Motor neuron (in vitro differentiated cells): ENCODE data around the gene MAFF. TPM values are rescaled to one million over a fixed set of nuclear protein-coding genes. Genes with fewer than 3 reads are reported as not detected.
A peak's percentile ranks its signal among the peaks of the same experiment; 100 is the strongest.

Experiments
- ATAC-seq, 8 experiments: fragments of 200-7000 bp; cut with Tn5 transposase; replicated peaks in 6 of 8; 2 replicates each; pipeline ENCODE4 v1.8.0; 2021; ENCODE audit warnings: mild to moderate bottlenecking in 8 of 8, moderate library complexity in 8 of 8
- H3K27ac ChIP-seq, 2 donors: fragments of 250-450 bp; sonication (Bioruptor Pico); 2 replicates each; pipeline ENCODE4 v1.9.0; 2021; ENCODE audit warnings: antibody characterized with exemption in 2 of 2, mild to moderate bottlenecking in 2 of 2, moderate library complexity in 1 of 2
- H3K4me1 ChIP-seq, 2 donors: fragments of 250-450 bp; sonication (Bioruptor Pico); replicated peaks in 1 of 2; 2 replicates each; pipeline ENCODE4 v1.6.1; 2021; ENCODE audit warnings: antibody characterized with exemption in 2 of 2, mild to moderate bottlenecking in 2 of 2, moderate library complexity in 1 of 2
- H3K4me3 ChIP-seq, 5 donors: fragments of 250-450 bp; sonication (Bioruptor Pico); 2 replicates each; pipeline ENCODE4 v1.9.0; 2021; ENCODE audit warnings: antibody characterized with exemption in 5 of 5, mild to moderate bottlenecking in 5 of 5, moderate library complexity in 4 of 5
- WGBS, 10 experiments: fragments of 450-650 bp; shearing (Covaris generic); methylation state at CpG; one replicate each; pipeline ENCODE4 v1.0.0; 2022; 5-methylcytosine and 5-hydroxymethylcytosine counted together
- in situ Hi-C, 9 experiments: fragments of 400-800 bp; cut with MboI; loops; one replicate each; pipeline ENCODE4 v1.15.0; 2021; ENCODE audit warnings: low sequenced_read_pairs in 9 of 9, low pct_unique_long_range_greater_than_20kb in 2 of 9; ENCODE audit not compliant: unreplicated experiment in 9 of 9
- total RNA-seq, 8 experiments: library from RNA; unstranded; fragments of 300-600 nt; gene quantifications; 2 replicates each; pipeline versions ENCODE4 v1.2.3 to v1.2.4, GENCODE V29; 2022

The MAFF gene
- total RNA-seq, 8 experiments from 2014 or later = 5.0 to 14.5 (median 5.9) TPM

DNA sequence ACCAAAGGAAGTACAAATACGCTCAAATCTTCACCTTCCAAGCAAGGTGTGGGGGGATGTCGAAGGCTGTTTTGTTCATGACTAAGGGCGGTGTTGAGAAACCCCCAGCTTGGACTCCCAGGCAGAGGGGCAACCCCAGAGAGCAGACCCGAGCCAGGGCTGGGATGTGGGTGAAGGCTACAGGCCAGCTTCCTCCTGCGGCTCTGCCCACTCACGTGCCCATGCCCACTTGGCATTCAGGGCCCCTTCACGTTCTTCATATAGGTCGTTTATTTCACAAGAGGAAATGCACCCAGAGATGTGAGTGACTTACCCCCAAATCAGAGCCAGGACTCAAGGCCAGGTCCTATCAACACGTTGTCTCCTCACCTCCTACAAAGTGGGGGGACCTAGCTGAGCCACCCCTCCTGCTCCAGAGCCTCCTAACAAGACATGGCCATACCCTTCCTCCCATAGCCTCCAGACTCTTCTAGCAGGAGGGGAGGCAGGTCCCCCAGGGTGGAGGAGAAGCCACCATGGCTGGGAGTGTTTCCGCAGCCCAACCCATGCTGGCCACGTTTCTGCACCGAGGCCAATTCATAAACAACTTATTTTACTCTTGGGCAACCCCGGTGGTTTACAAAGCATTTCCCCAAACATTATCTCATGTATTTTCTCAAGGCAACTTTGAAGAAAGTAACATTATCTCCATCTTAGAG is 49.0 kb downstream of the MAFF start:
- in situ Hi-C loops = no loop called here
- Histone ChIP-seq H3K27ac (no peak overlapping the region), H3K4me1 (no peaks in the 10 kb centered on the region), H3K4me3 (no peak overlapping the region)
- 67 to 100% (median 90%) methylated on average over 1 to 8 of the region's 13 CpGs; no CpG with 5 or more reads in 2 of the 10 experiments for WGBS, 10 experiments
- ATAC-seq = no peak

- Histone ChIP-seq H3K4me1 (no peaks in the 10 kb centered on the region), H3K27ac (no peak overlapping the region), H3K4me3 (no peak overlapping the region)
- in situ Hi-C loops = no loop called here
- 71 to 100% (median 94%) methylated on average over 1 to 5 of the region's 7 CpGs; no CpG with 5 or more reads in 4 of the 10 experiments for WGBS, 10 experiments
- no peak for ATAC-seq
Observed at GRCh38 chr22:38251341-38251692, 49.5 kb downstream of the MAFF start.

DNA sequence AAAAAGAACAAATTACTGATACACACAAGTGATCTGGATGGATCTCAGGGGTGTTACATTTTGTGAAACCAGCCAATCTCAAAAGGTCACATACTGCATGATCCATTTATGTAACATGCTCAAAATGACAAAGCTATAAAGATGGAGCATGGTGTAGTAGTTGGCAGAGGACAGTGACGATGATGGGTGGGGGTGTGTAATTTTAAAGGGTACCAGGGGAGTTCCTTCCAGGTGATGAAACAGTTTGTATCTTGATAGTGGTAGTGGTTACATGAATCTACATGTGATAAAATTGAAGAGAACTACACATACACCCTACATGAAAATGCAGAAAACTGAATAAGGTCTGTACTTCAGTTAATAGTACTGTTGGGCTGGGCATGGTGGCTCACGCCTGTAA is 53.9 kb downstream of the MAFF start:
- in situ Hi-C loops = no loop called here
- no peak overlapping the region for H3K4me3 ChIP-seq
- H3K27ac ChIP-seq = no peak overlapping the region
- 83 to 100% (median 100%) methylated on average over 1 to 2 of the region's 2 CpGs; no CpG with 5 or more reads in 6 of the 10 experiments for WGBS, 10 experiments
- no peak for ATAC-seq
- H3K4me1 ChIP-seq = peaks cover 7 to 22% of the 10 kb centered on the region in 2 donors

DNA sequence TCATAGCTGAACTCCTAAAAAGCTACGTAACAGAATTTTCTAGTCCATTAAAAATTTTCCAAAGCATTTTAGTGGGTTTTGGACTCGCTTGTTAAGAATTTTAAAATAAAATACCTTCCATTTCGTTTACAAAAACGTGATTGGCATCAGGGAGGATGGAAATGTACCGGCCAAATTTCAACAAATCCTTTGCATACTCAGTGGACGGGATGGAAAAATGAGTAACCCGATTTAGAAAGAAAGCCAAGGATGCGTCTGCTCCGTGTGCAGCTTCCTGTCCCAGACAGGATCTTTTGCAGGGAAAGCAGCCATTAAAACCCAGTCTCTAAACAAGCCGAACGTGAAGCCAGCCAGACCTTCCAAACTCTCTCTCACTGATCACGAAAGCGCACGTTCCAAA is 55.4 kb downstream of the MAFF start:
- Histone ChIP-seq H3K27ac (no peak overlapping the region), H3K4me1 (peaks cover 16 to 31% of the 10 kb centered on the region in 2 donors), H3K4me3 (no peak overlapping the region)
- ATAC-seq = peak in 2 of 8 experiments; percentile 23 to 43
- WGBS, 10 experiments = 5 to 100% (median 81%) methylated on average over 1 to 14 of the region's 14 CpGs
- in situ Hi-C loops = no loop called here

DNA sequence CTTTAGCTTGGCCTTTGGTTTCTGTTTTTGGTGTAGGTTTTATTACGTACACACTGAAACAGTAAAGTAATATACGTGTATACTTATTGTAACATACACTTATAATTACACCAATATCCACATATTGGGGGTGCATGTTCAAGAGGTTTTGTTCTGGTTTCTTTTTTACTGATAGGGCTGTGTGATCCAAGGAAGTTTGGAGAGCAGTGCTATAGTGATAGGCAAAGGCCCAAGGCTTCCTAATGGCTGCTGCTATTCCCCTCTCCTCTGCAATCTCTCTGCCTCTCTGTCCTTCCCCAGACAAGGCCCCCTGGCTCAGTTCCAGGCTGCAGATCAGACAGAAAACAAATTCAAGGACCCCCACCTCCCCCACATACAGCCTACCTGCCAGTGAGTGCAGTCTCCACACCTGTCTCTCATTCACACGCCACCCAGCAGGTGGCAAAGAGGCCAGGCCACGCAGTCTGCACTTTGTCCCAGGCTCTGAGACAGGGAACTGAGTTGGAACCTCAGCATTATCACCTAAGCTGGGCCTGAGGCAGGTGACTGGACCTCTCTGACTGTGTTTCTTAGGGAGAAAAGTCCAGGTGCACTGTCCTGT is 56.0 kb downstream of the MAFF start:
- Histone ChIP-seq H3K4me3 (no peak overlapping the region), H3K27ac (no peak overlapping the region), H3K4me1 (peaks cover 16 to 35% of the 10 kb centered on the region in 2 donors)
- WGBS, 10 experiments = 0 to 100% (median 86%) methylated on average over 1 to 4 of the region's 4 CpGs; no CpG with 5 or more reads in 2 of the 10 experiments
- in situ Hi-C loops = no loop called here
- ATAC-seq = peak in 1 of 8 experiments; percentile 23

DNA sequence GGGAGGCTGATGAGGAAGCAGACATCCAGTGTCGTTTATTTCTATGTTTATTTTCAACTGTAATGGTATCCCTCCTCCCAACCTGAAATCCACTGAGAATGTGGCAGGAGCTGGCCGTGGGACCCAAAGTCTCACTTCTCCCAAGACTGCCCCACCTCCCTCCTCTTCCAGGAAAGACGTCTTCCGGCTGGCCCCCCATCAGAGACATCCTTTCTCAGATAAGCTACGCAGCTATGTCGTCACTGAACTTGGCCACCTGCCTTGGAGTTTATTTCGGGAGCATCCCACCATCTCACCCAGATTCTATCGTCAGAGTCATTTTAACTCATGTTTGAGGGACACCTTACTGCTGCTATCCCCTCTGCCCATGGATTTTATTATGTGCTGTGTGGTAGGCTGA is 57.1 kb downstream of the MAFF start:
- ATAC-seq = no peak
- 50 to 100% (median 85%) methylated on average over 1 to 5 of the region's 8 CpGs; no CpG with 5 or more reads in 2 of the 10 experiments for WGBS, 10 experiments
- in situ Hi-C loops = no loop called here

GRCh38 chr22:38259370-38259769 is 57.6 kb downstream of the MAFF start:
- ATAC-seq = no peak
- H3K4me3 ChIP-seq = no peak overlapping the region
- no peak overlapping the region for H3K27ac ChIP-seq
- H3K4me1 ChIP-seq = peaks cover 16 to 35% of the 10 kb centered on the region in 2 donors
- in situ Hi-C loops = no loop called here
- 74 to 100% (median 94%) methylated on average over 1 to 7 of the region's 8 CpGs; no CpG with 5 or more reads in 3 of the 10 experiments for WGBS, 10 experiments

More for the DNA sequence above, 57.1 kb downstream of the MAFF start:
- no peak overlapping the region for H3K4me3 ChIP-seq
- H3K27ac ChIP-seq = no peak overlapping the region
- peaks cover 16 to 35% of the 10 kb centered on the region in 2 donors for H3K4me1 ChIP-seq

GRCh38 chr22:38260761-38261681 is 59.2 kb downstream of the MAFF start:
- peak; percentile 55 to 90 (median 66) for ATAC-seq
- peak overlapping the region; percentile 61 to 67 for H3K27ac ChIP-seq
- H3K4me1 ChIP-seq = peaks cover 16 to 35% of the 10 kb centered on the region in 2 donors
- in situ Hi-C loops = no loop called here
- 0 to 70% (median 30%) methylated on average over 1 to 11 of the region's 15 CpGs; no CpG with 5 or more reads in 1 of the 10 experiments for WGBS, 10 experiments
- no peak overlapping the region for H3K4me3 ChIP-seq

DNA sequence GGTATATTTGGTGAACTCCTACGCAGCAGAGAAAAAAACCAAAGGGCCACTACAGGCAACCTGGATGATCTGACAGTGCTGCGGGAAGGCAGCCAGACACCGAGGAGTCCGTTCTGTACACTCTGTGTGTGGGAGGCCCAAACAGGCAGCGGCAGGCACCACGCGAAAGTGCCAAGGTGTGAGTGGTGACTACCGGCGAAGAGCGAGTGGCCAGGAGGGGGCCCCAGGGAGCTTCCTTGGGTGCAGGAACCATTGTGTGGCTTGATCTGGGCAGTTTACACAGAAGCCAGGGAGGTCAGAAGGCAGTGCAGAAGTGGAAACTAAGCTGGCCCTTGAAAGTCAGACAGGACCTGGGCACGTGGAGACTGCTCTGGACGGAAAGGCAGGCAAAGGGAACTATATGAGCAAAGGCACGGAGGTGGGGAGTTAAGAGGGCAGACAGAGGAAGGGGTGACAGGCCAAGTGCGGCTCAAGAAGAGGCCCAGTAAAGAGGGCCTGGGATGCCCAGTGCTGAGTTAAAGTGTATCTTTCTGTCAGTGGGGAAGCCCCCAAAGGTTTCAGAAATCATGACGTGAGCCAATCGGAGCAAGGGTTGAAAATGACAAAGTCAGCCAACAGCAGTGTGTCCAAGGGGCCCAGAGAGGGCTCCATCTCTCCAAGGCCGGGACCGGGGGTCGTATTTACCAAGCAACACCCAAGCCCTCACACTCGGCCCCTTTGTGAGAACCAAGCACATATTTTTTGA is 60.4 kb downstream of the MAFF start:
- in situ Hi-C loops = no loop called here

DNA sequence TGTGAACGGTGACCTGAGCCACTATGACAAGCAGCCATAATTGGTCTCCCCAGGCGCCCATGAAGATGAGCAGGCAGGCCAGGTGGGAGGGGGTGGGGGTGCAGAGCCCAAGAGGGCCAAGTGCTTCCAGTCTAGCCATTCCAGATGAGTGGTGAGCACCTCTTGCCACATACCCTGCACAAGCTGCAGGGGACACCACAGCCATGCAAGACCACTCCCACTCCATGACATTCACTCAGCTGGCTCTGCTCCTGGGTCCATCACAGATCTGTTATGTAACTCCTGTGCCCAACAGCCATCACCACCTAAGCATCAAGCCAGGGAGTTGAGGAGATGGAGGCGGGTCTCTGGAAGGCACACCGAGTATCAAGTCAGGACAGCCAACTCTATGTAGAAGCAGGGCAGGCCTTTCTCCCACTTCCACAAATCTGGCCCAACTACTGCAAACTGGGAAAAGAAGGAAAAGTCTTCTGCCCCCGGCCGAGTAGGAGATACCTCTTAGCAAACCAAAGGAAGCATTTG is 62.6 kb downstream of the MAFF start:
- Histone ChIP-seq H3K27ac (no peak overlapping the region), H3K4me1 (peaks cover 16 to 19% of the 10 kb centered on the region in 2 donors), H3K4me3 (no peak overlapping the region)
- 41 to 95% (median 85%) methylated on average over 3 to 5 of the region's 6 CpGs; no CpG with 5 or more reads in 6 of the 10 experiments for WGBS, 10 experiments
- in situ Hi-C loops = no loop called here
- no peak for ATAC-seq

More for the DNA sequence above, 60.4 kb downstream of the MAFF start:
- Histone ChIP-seq H3K4me3 (no peak overlapping the region), H3K4me1 (peaks cover 16 to 34% of the 10 kb centered on the region in 2 donors), H3K27ac (no peak overlapping the region)
- ATAC-seq = peak; percentile 6 to 53 (median 24)
- 71 to 100% (median 87%) methylated on average over 1 to 9 of the region's 20 CpGs; no CpG with 5 or more reads in 2 of the 10 experiments for WGBS, 10 experiments
